HL-60 (cell line): Measurements from ENCODE around the gene ROR2.

ENCODE experiments used
- CTCF ChIP-seq: IDR thresholded peaks from one replicate; pipeline ENCODE4 v1.5.1; 2011; ENCODE audit warnings: low read length, control low read depth, inconsistent platforms; ENCODE audit not compliant: insufficient read depth
- GABPA ChIP-seq: IDR thresholded peaks from 2 replicates; pipeline ENCODE4 v1.6.1; 2012; ENCODE audit warnings: low read depth

- TF ChIP-seq CTCF (no peak), GABPA (no peak)
Observed at GRCh38 chr9:91582181-91582580, 367.8 kb downstream of the ROR2 start.
